NCI-H187 (cell line): Measurements from ENCODE around the gene BACH2.

ENCODE experiments used
- DNase-seq, 2 experiments: peaks; one replicate each; lab custom pipeline; 2025; lab: John Stamatoyannopoulos, UW

The BACH2 gene

GRCh38 chr6:90093558-90094073 is 203.0 kb downstream of the BACH2 start:
- no peak for DNase-seq

DNA sequence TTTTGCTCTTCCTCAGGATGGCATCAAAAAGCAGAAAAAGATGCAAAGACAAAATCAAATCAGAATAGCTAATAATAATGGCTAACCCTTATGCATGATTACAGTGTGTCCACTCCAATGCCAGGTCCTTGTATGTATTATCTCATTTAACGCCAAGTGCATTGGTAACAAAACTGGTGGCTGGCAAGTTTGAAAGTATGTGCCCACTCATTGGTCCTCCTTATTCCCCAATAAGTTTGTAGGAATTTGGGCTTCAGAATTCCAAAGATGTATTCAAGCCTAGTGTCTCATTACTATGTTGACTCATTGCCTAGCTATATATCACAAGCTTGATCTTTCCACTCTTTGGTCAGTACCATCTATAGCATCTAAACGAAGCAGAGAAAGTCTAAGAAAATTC is 205.8 kb downstream of the BACH2 start:
- no peak for DNase-seq

- no peak for DNase-seq
These were observed 208.6 kb downstream of the BACH2 start for GRCh38 chr6:90088009-90088408.

GRCh38 chr6:90087106-90087833 is 209.4 kb downstream of the BACH2 start:
- DNase-seq, result no peak

DNA sequence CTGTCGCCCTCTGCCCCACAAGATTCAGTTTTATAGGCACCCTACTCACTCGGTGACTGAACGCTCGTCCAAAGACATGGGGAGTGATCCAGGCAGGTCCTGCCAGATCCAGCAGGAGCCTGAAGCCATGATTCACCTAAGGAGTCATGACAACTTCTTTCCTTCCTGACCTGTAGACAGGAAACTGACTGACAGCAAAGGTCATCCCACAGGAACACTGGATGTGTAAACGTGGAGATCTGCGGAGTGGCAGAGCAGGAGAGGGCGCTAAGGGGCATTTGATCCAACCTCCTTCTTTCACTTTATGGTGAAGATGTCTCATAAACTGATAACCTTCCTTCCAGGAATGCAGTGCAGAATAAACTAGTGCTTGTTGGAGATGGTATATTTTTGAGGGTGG is 210.1 kb downstream of the BACH2 start:
- DNase-seq, result no peak

DNA sequence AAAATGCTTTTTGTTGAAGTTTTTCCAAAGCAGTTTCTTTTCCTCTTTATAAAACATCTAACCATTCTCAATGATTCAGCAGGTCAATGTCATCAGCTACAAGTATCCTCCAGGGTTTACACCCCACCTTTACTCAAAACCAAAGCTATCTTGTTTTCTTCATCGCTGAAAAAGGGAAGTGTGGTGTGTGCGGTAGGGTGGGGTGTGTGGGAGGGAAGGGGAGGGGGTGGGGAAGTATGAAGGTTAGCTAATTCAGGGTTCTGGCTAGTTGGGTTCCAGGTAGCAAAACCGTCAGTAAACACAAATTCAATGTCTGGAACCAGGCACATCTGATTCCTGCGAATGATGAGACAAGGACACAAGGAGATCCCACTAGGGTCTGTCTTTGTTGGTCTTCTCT is 212.8 kb downstream of the BACH2 start:
- no peak for DNase-seq

DNA sequence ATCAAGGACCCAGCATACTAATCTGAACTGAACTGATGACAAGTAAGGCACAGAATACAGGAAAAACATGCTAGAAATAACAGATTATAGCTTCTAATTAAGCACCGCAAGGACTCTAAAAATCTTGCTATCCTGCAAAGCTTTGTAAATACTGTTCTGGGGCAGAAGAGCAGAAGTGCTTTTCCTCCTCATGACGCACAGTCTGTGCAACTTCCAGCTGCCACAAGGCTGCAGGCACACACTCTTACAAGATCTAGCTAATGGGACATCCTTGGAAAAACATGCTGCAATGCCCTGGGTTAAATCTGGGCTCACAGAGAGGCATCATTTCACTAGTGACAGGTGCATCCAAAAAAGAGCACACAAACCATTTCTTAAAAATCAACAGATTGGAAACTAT is 213.8 kb downstream of the BACH2 start:
- DNase-seq, result no peak

DNA sequence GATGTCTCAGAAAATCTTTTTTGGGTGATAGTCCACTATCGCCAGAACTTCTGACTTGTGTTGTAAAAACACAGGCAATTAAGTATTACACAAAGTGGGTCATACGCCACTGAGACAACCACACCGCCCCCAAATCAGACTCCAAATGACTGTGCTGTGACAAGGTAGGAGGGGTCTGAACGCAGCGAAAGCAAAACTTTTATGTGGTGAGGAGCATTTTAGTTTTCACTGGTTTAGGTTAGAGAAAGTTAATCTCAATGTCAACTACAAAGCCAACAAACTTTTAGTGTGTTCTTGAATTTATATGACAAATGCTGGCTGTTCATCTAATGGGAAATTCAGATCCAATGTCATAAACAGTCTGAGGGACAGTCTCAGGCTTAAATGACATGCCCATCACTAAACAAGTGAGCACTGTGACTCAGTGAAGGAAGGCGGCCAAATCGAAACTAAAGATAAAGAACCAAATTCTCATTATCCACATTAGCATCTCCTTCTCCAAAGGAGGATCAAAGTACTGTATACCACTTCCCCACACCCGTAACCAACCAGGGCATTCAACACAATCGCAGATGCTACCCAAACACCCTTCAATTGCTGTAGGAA is 215.7 kb downstream of the BACH2 start:
- DNase-seq, result no peak

GRCh38 chr6:90079560-90080490 is 216.8 kb downstream of the BACH2 start:
- no peak for DNase-seq

DNA sequence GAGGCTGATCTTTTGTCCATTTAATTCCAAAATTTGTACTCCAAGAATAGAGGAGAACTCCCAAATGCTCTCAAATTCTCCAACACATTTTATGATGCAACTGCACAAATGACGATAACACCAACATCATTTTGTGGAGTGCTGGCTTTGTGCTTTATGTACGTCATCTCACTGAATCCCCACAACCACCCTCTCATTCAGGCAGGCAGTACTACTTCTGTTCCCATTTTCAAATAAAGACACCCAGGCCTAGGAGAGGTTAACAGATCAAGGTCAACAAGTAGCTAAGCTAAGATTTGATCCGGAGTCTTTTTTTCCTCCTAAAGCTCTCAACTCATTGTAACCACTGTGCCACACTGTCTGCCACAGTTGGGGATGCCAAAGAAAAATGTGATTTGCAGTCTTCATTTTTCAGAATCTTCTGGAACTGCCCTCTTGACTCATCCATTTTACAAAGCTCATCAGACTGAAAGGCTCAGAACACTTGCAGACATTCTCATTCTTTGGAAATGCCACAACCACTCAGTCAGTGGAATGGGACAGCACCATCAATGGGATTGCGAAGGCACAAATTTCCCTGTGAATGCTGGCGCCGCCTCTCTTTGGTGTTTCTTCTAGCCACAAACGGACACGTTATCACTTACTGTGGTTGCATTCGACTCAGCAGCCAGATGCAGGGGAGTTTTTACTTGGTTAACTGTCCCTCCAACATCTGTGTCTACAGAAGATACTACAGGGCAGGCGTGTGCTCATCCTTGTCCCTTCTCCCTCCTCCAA is 217.9 kb downstream of the BACH2 start:
- no peak for DNase-seq

DNA sequence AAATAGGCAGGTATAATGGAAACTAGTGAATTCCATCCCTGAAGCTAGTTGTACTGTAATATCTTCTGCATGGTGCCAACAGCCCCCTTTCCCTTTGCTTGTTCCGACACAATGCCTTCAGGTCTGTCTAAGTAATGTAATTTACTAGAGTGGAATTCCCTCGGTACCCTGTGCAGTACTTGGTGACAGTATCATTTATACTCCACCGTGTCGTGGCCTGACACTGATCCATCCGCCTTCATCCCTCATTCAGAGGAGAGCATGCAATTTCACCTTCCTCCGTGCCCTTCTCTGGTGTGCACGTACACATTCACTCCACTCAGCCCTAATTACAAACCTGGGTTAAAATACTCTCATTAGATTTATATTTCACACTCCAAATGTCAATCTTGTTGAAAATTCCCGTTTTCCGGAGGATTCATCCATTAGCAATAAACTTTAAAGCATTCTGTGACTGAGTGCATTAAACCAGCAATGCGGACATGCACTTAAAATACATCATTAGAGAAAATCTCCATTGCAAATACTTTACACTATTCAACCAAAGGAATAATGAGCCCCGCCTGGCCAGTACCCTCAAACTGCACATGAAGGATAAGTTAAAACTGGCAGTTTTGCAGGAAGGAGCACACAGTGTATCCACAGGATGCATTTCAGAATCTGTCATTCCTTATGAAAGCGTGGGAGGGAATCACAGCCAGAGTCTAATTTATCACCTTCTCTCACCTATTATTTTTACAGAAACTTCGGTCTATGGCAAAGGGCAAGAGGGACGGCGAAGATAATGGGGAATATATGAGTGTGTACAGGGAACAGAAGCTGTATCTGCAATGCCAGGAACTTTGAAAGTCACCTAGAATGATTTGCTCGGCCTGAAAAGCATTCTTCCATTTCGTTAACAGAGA is 219.9 kb downstream of the BACH2 start:
- no peak for DNase-seq

- no peak for DNase-seq
These were observed 222.3 kb downstream of the BACH2 start for GRCh38 chr6:90074161-90074850.

GRCh38 chr6:90072935-90073464 is 223.6 kb downstream of the BACH2 start:
- DNase-seq, result no peak

DNA sequence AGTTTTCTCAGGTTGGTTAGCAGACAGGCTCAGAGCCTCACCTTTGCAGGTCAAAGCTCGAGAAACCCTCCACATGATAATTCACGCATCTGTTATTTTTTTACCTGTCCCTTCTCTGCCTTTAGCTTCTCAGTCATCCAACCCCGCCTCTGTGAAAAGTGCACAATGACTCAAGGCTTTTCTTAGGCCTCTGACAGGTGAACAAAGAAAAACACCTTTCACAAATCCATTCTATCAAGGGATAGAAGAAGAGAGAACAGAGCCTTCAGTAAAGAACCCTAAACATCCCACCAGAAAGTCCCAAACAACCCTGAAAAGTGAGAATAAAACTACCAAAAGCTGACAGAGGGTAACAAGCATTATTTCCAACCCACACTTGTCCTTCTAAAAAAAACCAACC is 224.1 kb downstream of the BACH2 start:
- no peak for DNase-seq

- DNase-seq, result no peak
These were observed 227.7 kb downstream of the BACH2 start for GRCh38 chr6:90068703-90069523.

- no peak for DNase-seq
These were observed 228.4 kb downstream of the BACH2 start for GRCh38 chr6:90068264-90068663.

GRCh38 chr6:90066697-90067096 is 229.9 kb downstream of the BACH2 start:
- DNase-seq, result no peak

DNA sequence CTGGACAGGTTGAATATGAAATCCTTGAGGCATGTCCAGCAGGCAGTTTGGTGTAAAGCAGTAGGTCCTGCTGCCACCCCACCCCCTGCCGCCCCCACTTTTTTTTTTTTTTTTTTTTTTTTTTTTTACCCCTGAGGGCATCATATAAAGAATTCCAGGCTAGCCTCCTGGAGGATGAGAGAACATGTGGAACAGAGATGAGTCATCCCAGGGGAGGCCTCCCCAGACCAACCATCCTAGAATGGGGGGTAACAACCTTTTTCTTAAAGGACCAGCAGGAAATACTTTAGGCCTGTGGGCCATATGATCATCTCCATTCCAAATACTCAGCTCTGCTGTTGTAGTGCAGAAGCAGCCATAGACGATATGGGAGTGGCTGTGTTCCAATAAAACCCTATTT is 231.5 kb downstream of the BACH2 start:
- DNase-seq, result no peak

- DNase-seq, result no peak
These were observed 234.0 kb downstream of the BACH2 start for GRCh38 chr6:90062667-90063066.
